CD4-positive, alpha-beta T cell (primary cell): ENCODE measurements around the gene PPP1R2C. TPM values are rescaled to one million over a fixed set of nuclear protein-coding genes. Genes with fewer than 3 reads are reported as not detected.

Source experiments
- ATAC-seq: fragments of 200-7000 bp; cut with Tn5 transposase; one replicate; pipeline ENCODE4 v1.10.0; 2022; ENCODE audit warnings: mild to moderate bottlenecking; ENCODE audit not compliant: poor library complexity
- CTCF ChIA-PET: fragments of 350-600 bp; sonication (Branson Sonifier 250); formaldehyde crosslinking; loops from one replicate; lab custom pipeline; 2021; ENCODE audit warnings: antibody characterized with exemption, inconsistent platforms; lab: Charles Lee
- POLR2A ChIA-PET: fragments of 350-600 bp; sonication (Branson Sonifier 250); formaldehyde crosslinking; loops from one replicate; lab custom pipeline; 2021; ENCODE audit warnings: antibody characterized with exemption, inconsistent platforms; lab: Charles Lee
- DNase-seq, 14 experiments: peaks; one replicate each; pipeline ENCODE4 v3.0.0-alpha.2; 2013 to 2020; ENCODE audit warnings: mixed read lengths in 2 of 14
- H3K27ac ChIP-seq, 2 donors: one replicate each; pipeline versions ENCODE4 v1.5.1 to v1.7.0; 2013; ENCODE audit warnings: low read length in 2 of 2, low read depth in 1 of 2, mild to moderate bottlenecking in 1 of 2
- H3K27me3 ChIP-seq, 2 experiments: 1 replicate in 1 of 2; 2 replicates in 1 of 2; pipeline versions ENCODE4 v1.6.1 to v1.7.0; 2013; ENCODE audit warnings: low read length in 2 of 2, control low read depth in 1 of 2, mild to moderate bottlenecking in 1 of 2, moderate library complexity in 1 of 2; ENCODE audit not compliant: insufficient read depth in 2 of 2, control insufficient read depth in 1 of 2
- H3K36me3 ChIP-seq: one replicate; pipeline ENCODE4 v1.6.1; 2013; ENCODE audit warnings: low read length, control low read depth; ENCODE audit not compliant: insufficient read depth
- H3K4me1 ChIP-seq: one replicate; pipeline ENCODE4 v1.6.1; 2013; ENCODE audit warnings: low read length, control low read depth; ENCODE audit not compliant: insufficient read depth
- H3K4me3 ChIP-seq: one replicate; pipeline ENCODE4 v1.5.1; 2013; ENCODE audit warnings: mild to moderate bottlenecking, low read length, moderate library complexity
- H3K9me3 ChIP-seq, 2 experiments: 1 replicate in 1 of 2; 2 replicates in 1 of 2; pipeline versions ENCODE4 v1.6.1 to v1.7.0; 2013; ENCODE audit warnings: low read length in 2 of 2, mild to moderate bottlenecking in 2 of 2, control low read depth in 1 of 2, moderate library complexity in 1 of 2; ENCODE audit not compliant: control insufficient read depth in 1 of 2, insufficient read depth in 1 of 2
- H3K27ac Mint-ChIP-seq: one replicate; pipeline ENCODE4 v1.8.0; 2020; ENCODE audit warnings: mixed read lengths
- H3K27me3 Mint-ChIP-seq: one replicate; pipeline ENCODE4 v1.8.0; 2021; ENCODE audit warnings: mixed read lengths
- H3K36me3 Mint-ChIP-seq: one replicate; pipeline ENCODE4 v1.8.0; 2021; ENCODE audit warnings: low read depth, mixed read lengths
- H3K4me1 Mint-ChIP-seq: one replicate; pipeline ENCODE4 v1.8.0; 2021; ENCODE audit warnings: low read depth, mixed read lengths
- H3K4me3 Mint-ChIP-seq: one replicate; pipeline ENCODE4 v1.8.0; 2020; ENCODE audit warnings: mild to moderate bottlenecking, mixed read lengths
- H3K9me3 Mint-ChIP-seq: one replicate; pipeline ENCODE4 v1.8.0; 2020; ENCODE audit warnings: mixed read lengths
- CTCF ChIP-seq: fragments of 200-600 bp; IDR thresholded peaks from one replicate; pipeline ENCODE4 v1.8.0; 2022; ENCODE audit warnings: antibody characterized with exemption, mild to moderate bottlenecking
- intact Hi-C, 2 experiments: fragments of 100-400 bp; cut with DNase I in 1 of 2; cut with micrococcal nuclease in 1 of 2; formaldehyde crosslinking; loops; one replicate each; pipeline versions ENCODE4 v1.15.1 to v1.9.0; 2023 to 2025; cut with DNase I, micrococcal nuclease
- total RNA-seq, 174 experiments: library from RNA in 2 of 174; stranded (reverse) in 2 of 174; gene quantifications; one replicate each; pipeline ENCODE4 v1.2.3 and lab custom pipeline; 2021 to 2026

Gene PPP1R2C
- total RNA-seq, 2 experiments from 2014 or later, result not detected

- CTCF ChIA-PET, result no interaction called here
These were observed 23.4 kb downstream of the PPP1R2C start for GRCh38 chrX:42754603-42755002.

GRCh38 chrX:42754115-42754514 lies 23.8 kb downstream of the PPP1R2C start:
- Mint-ChIP-seq H3K9me3 (no peaks in the 10 kb centered on the region), H3K4me3 (no peak overlapping the region)

More at GRCh38 chrX:42754603-42755002, 23.4 kb downstream of the PPP1R2C start:
- no peak overlapping the region for H3K27ac Mint-ChIP-seq
- no peaks in the 10 kb centered on the region for H3K4me1 Mint-ChIP-seq
- H3K36me3 ChIP-seq, result no peaks in the 10 kb centered on the region
- H3K9me3 ChIP-seq, result no peaks in the 10 kb centered on the region
- POLR2A ChIA-PET, result no interaction called here
- ATAC-seq (no peak), DNase-seq (no peak)
- intact Hi-C loops, result no loop called here
- no peak overlapping the region for H3K4me3 ChIP-seq
- H3K27me3 Mint-ChIP-seq, result no peaks in the 10 kb centered on the region
- TF ChIP-seq CTCF, result no peak
- H3K36me3 Mint-ChIP-seq, result no peaks in the 10 kb centered on the region
- H3K27me3 ChIP-seq, result no peaks in the 10 kb centered on the region
- H3K27ac ChIP-seq, result no peak overlapping the region
- H3K4me1 ChIP-seq, result no peaks in the 10 kb centered on the region
- no peaks in the 10 kb centered on the region for H3K9me3 Mint-ChIP-seq
- H3K4me3 Mint-ChIP-seq, result no peak overlapping the region

GRCh38 chrX:42752730-42753129 lies 25.2 kb downstream of the PPP1R2C start:
- no peak overlapping the region for H3K27ac ChIP-seq
- no peak for TF ChIP-seq CTCF
- no peak overlapping the region for H3K4me3 ChIP-seq
- Mint-ChIP-seq H3K36me3 (no peaks in the 10 kb centered on the region), H3K4me3 (no peak overlapping the region), H3K27me3 (no peaks in the 10 kb centered on the region), H3K4me1 (no peaks in the 10 kb centered on the region), H3K27ac (no peak overlapping the region), H3K9me3 (no peaks in the 10 kb centered on the region)
- no peaks in the 10 kb centered on the region for H3K4me1 ChIP-seq
- H3K27me3 ChIP-seq, result no peaks in the 10 kb centered on the region
- ATAC-seq (no peak), DNase-seq (no peak)
- no peaks in the 10 kb centered on the region for H3K36me3 ChIP-seq
- CTCF ChIA-PET, result no interaction called here
- H3K9me3 ChIP-seq, result no peaks in the 10 kb centered on the region
- intact Hi-C loops, result no loop called here
- POLR2A ChIA-PET, result no interaction called here

More at GRCh38 chrX:42754115-42754514, 23.8 kb downstream of the PPP1R2C start:
- ChIA-PET POLR2A (no interaction called here), CTCF (no interaction called here)
- Mint-ChIP-seq H3K4me1 (no peaks in the 10 kb centered on the region), H3K27ac (no peak overlapping the region), H3K27me3 (no peaks in the 10 kb centered on the region), H3K36me3 (no peaks in the 10 kb centered on the region)
- no peak overlapping the region for H3K4me3 ChIP-seq
- no peaks in the 10 kb centered on the region for H3K4me1 ChIP-seq
- no peak overlapping the region for H3K27ac ChIP-seq
- DNase-seq (no peak), ATAC-seq (no peak)
- H3K27me3 ChIP-seq, result no peaks in the 10 kb centered on the region
- H3K36me3 ChIP-seq, result no peaks in the 10 kb centered on the region
- intact Hi-C loops, result no loop called here
- no peak for TF ChIP-seq CTCF
- H3K9me3 ChIP-seq, result no peaks in the 10 kb centered on the region
